C1 segment of cervical spinal cord (tissue), 14 donors: ENCODE measurements around the gene TNFAIP8.
"Not testable (repeated sequence)": the region's sequence is repeated elsewhere in the genome, so short reads cannot be mapped to it uniquely, and the experiment has no call there.

Experiments
- DNase-seq, 14 donors: peaks; one replicate each; lab custom pipeline; 2025; lab: John Stamatoyannopoulos, UW

TNFAIP8 gene

DNA sequence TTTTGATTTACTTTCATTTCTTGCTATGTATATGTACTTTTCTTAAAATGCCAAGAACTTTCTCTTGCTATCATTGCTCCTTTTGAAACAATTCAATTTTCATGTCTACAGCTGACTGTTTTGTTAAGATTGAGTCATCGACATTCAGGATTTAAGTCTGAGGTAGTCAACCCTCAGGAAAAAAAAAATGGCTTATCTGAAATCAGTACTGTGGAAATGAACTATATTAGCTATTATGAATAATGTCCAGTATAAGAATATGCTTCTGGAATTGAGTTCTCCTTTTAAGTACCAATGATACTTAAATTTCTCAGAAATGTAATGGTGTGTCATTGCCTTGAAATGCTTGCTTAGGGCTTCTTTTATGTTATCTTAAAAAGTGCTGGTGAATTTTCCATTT lies 37.9 kb downstream of the TNFAIP8 start:
- no peak for DNase-seq

GRCh38 chr5:119395080-119395836 lies 39.4 kb downstream of the TNFAIP8 start:
- DNase-seq, result no peak

- no peak for DNase-seq
These were observed 40.3 kb downstream of the TNFAIP8 start for GRCh38 chr5:119396030-119396664.

DNA sequence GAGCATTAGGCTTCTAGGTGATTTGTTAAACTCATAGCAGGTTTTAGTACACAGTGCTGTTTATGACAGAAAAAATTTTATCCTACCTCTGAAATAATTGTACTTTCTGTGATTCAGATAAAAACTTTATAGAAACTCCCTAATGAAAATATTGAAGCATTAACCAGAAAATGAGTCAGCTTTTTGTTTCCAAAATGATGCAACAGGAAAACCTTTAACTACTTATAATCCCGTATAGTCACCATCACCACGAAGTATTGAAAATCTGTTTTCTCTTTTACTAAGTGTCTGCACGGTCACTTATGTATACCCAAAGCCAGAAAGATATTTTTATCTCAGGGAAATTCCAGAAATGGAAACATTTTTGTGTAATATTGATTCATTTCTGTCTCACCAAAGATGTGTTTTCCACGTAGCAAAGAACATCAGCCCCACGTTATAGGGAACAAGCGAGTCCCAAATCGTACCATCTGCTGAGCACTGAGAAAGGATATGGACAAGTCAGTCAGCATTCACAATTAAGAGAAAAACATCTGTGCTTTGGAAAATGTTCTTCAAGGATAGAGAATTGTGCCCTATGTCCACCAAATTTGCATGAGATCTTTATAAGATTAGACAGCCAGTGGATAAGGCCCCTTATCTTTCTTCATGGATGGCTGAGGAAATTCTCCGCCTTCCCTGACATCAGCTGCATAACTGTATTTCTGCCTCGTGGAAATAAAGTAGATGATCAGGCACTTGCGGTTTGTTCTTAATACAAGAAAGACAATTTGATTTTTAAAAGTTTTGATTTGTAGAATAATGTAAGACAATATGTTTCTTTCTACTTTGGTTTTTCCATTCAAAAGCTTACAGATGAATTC lies 41.9 kb downstream of the TNFAIP8 start:
- DNase-seq, result no peak

DNA sequence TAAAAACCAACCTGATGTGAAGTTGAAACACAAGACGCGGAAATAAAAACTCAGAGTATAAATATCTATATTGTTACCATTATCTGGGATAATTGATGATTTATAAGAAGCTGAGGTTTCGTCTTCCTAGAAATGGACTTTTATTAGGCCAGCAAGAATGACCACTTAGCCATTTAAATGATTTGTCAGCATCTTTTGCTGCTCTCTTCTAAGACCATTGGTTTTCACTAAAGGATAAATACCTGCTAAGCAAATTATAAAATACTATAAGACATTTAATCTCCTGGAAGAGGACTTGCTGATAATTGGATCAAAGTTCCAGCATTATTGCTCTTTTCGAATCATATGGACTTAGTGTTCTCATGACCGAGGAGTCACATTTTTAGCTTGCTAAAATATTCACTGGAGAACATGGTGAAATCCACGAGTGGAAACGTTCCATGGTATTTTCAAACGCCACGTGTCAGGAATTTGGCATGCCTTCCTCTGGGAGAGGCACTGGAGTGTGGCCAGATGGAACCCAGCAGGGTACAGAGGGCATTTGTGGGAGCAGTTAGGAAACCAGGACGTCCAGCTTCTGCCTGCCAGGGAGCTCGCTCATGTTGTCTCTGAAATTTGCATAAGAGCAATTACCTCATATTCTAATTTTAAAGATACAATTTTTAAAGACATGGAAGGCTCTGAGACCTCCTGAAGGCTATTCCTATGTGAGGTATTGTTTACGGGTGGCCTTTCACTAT lies 43.1 kb downstream of the TNFAIP8 start:
- peak in 5 of 14 donors; percentile 5 to 80 (median 20) for DNase-seq

DNA sequence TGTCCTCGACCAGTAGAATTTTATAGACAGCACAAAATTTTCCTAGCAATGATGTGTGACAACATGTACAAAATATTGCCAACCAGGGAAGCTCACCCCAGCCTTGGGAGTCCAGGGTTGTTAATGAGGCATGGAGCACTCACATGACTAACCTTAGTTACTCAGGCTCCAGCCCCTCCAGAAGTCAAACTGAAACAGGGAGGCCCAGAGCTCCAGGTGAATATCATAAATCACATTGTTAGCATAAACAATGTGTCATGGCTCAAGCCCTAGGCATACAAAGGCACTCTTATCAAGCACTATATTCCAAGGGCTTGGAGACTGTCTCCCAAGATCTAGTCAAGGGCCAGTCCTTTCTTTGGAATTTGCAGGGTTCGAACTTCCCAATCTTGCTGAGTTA lies 44.4 kb downstream of the TNFAIP8 start:
- DNase-seq, result no peak

DNA sequence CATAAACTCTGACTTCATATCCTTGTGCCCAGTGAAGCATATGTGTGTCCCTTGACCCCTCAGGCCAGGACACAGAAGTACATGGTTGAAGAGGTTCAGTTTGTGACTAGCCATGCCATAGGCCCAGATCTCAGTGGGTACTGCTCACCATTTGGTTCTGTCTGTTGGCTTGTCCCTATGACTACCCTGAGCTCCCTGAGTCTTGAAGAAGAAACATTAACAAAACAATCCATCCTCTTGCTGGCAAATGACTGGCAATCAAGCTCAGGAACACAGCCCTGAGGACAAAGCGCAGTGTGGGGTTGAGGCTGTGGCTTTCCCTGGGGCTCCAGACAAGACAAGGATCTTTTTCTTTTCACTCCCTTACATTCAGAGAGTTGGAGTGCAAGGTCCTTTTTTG lies 46.3 kb downstream of the TNFAIP8 start:
- peak in 1 of 14 donors; percentile 5 for DNase-seq

DNA sequence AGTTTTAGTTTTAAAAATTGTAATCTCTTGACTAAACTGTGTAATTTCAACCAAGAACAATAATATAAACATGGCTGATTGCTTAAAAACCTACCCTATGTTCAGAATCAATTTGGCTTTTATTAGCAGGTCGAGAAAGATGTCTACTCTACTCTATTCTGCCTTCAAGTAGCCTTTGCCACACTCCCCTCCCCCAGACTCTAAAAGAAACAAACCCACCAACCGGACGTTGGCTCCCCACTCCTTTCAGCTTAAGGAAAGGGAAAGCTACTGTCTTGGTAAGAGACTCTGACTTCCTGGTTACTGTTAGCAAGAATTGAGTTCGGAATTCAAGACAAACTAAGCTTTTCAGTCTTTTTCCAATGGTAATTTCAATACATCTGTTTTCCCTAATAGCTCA lies 46.7 kb downstream of the TNFAIP8 start:
- no peak for DNase-seq

- DNase-seq, result no peak
These were observed 48.2 kb downstream of the TNFAIP8 start for GRCh38 chr5:119404033-119404432.

DNA sequence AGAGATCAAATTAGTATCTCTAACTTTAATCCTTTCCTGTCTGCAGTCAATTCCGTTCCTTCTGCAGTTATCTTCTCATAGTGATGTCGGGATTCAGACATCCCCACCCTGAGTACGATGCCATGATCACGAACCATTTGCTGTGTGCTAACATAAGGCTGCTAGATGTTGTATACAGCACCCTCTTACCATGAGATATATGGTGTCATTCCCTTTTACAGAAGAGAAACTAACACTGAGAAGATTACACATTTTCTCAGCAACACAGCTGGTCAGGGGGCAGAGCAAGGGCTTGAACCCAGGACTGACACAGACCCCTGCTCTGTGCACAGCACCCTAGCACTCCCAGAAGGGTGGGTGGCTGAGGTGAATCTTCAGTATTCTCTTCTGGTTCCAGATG lies 49.6 kb downstream of the TNFAIP8 start:
- DNase-seq, result no peak

GRCh38 chr5:119406551-119407110 lies 50.8 kb downstream of the TNFAIP8 start:
- no peak for DNase-seq

DNA sequence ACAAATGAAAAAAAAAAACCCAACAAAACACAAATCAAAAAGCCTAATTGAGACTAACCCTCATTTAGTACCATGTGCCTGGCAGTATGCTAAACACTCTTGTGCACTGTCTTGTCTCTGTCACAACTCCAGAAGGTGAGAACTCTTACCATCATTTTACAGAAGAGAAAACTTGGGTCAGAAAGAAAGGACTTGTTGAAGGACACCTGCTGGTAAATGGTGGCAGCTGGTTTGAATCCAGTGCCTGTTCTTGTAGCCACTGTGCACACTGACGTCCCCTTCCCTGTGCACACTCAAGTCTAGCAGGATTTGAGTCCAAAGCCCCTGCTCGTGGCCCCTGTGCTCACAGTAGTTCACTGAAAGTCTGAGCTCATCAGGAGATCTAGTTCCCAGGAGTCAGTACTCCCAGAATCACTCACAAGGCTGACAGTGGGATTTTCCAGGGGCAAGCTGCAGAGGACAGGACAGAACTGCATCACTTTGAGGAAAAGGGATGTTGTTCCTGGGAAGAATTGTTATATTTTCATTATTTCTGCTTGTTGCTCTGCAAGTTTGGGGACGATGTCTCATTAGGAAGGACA lies 53.5 kb downstream of the TNFAIP8 start:
- DNase-seq, result no peak

- no peak for DNase-seq
These were observed 54.8 kb downstream of the TNFAIP8 start for GRCh38 chr5:119410448-119411159.

DNA sequence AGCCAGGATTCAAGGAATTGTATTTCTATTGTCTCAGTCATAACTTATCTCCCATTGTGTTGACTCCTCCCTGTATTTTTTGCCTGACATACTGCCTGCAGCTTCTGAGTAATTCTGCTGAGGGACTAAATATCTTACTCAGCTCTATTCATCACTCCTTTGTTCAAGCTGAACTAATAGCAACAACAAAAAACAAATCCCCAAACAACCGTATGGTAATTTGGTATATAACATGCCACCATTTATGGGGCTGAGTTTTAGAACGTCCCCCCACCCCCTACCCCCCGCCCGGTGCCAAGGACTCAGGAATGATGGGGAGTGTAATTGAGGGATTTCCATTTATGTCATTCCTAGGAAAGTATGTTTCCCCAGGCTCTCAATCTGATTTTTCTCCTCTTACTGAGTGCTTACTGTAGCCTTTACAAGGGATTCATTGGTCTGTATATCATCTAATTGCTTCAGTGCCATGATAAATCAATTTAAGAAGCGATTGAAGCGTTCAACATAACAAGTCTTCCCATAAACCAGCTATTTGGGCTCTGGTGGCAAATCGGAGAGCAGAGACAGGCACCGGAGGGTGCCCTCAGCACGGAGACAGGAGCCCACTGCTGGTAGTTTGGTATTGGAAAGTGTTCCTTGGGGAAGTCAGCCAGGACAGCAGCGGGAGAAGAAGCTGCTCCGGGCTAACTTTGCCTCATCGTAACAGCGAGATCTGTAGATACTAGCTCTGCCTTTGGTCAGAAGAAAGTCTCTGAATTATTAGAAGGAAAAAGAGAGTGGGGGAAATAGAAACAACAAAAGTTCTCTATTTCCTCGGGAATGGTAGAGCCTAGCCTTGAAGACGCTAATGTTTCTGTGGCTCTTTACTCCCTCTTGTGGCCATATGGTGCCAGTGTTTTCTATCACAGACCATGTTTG lies 55.8 kb downstream of the TNFAIP8 start:
- DNase-seq, result peak in 12 of 14 donors; percentile 36 to 82 (median 54)

- DNase-seq, result no peak
These were observed 56.7 kb downstream of the TNFAIP8 start for GRCh38 chr5:119412279-119413227.

GRCh38 chr5:119414124-119414734 lies 58.4 kb downstream of the TNFAIP8 start:
- not testable (repeated sequence) for DNase-seq

DNA sequence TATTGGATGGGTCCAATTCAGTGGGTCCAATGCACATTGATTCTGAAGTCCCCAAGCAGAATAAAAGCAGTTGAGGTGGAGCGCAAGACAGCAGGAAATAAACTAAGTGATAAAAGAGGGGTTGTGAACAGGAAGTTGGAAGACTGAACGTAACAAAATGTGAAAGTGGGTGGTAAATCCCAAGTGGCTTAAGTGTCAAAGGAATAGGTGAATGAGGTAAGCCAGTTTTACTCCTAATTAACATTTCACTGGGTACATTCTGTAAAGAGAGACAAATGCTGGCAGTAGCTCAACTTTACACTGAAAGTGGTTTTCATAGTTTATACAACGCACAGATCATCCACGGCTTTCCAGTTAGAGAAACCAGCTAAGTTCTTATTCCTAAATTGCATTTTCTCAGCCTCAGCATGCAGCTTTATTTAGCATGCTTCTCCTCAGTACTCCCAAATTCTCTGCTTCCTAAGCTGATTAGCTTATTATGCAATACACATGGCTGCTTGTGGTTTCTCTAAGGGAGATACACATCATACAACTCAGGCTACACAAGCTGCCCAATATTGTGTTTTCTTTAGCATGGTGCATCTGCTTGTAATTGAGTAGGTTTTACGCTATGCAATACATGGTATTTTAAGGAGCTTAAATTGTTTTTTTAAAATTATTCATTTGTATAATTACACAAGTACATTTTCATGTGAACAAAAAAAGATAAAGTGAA lies 62.2 kb downstream of the TNFAIP8 start:
- no peak for DNase-seq
